HG03521 (cell line): ENCODE data around the gene RFNG.

Experiments used
- ATAC-seq: cut with Tn5 transposase; IDR thresholded peaks from one replicate; pipeline ENCODE4 v1.9.1; 2021; ENCODE audit warnings: mild to moderate bottlenecking, moderate library complexity; ENCODE audit not compliant: unreplicated experiment

The RFNG gene

DNA sequence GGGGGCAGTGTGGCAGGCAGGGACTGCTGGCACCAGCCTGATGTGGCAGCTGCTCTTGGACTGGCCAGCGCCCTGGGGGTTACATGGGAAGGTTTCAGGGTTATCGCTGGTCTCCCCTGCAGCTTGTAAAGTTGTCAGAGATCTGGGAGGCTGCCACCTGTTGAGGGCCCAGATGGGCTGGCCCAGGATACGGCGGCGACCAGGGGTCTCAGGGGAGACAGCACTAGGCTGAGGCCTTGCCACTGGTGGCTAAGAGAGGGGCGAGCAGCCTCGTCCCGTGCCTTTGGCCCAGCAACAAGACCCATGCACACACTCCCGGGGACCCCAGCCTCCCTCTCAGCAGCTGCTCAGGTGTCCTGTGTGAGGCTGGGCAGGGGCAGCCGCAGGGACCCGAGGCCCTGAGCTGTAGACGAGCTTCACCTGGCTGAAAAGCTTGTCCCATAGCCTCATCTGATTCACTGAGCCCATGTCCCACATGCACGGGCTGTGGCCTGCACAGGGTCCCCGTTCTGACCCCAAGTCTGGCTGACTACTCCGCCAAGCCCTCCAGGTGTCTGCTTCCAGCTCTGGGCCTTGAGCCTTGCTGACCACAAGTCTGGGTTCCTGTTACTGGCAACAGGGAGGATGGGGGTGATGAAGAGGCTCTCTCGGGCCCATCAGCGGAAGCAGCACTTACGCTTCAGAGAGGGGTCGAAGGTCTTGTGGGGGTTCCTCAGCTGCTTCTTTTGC is 7.8 kb upstream of the RFNG start:
- no peak for ATAC-seq

DNA sequence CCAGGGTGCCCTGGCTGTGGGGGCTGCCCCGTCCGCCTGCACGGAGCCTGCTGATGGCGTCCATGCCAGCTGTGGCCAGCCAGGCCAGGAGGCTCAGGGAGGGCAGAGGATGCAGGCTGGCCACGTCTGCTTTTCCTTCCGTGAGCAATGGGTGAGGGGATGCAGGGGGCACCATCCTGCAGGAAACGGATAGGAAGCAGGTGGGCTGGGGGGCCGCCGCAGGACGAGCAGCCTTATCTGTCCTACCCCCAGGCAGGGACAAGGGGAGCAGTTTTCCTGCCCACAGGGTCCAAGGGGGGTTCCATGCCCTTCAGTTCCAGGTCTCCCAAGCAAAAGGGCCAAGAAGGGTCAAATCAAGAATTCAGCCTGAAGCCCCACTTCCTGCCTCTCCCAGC is 7.2 kb upstream of the RFNG start:
- ATAC-seq: no peak

DNA sequence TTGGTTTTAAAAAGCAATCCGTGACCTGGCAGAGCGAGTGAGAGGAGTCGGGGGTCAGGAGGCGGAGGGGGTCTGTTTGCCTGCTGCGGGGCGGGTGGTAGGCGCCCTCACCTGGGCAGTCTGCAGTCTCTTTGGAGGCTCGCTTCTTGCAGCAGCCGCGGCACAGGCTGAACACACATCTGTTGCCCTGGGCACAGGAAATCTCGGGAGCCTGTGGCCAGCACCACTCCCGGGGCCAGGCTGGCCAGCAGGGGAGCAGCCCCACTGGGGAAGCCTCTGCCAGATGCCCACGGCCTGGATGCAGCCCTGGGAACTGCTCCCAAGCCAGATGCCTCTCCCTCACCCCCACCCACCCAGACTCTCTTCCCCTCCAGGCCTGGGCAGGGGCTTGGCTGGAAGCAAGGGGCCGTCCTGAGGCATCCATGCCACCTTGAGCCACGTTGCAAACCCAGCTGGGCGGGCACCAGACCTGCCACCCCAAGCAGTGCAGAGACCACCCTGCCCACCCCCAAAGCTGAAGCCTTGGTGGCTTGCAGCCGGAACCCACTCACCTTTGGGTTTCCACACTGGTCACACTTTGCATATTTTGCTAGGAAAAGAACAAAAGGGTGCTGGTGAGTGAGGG is 6.7 kb upstream of the RFNG start:
- no peak for ATAC-seq

- no peak for ATAC-seq
Observed at GRCh38 chr17:82056729-82057621, 5.4 kb upstream of the RFNG start.

DNA sequence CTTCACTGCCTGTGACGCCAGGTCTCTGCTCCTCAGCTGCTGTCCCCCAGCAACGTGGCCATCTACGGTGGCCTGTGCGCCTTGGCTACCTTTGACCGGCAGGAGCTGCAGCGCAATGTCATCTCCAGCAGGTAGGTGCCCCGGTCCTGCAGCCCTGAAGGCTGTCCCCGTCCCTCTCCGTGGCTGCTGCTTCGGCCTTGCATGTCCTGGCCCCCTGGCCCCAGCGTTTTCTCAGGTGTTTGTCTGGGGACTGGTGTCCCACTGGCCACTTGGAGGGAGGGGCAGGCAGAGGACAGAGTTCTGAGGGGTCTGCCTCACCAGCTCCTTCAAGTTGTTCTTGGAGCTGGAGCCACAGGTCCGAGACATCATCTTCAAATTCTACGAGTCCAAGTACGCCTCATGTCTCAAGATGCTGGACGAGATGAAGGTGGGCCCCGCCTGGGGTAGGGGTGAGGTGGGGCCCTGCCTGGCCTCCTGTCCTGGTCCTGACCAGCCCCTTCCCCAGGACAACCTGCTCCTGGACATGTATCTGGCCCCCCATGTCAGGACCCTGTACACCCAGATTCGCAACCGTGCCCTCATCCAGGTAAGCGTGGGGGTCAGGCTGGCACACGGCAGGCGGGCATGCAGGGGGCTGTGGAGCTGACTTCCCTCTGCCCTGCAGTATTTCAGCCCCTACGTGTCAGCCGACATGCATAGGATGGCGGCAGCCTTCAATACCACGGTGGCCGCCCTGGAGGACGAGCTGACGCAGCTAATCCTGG is 4.5 kb upstream of the RFNG start:
- ATAC-seq: no peak

DNA sequence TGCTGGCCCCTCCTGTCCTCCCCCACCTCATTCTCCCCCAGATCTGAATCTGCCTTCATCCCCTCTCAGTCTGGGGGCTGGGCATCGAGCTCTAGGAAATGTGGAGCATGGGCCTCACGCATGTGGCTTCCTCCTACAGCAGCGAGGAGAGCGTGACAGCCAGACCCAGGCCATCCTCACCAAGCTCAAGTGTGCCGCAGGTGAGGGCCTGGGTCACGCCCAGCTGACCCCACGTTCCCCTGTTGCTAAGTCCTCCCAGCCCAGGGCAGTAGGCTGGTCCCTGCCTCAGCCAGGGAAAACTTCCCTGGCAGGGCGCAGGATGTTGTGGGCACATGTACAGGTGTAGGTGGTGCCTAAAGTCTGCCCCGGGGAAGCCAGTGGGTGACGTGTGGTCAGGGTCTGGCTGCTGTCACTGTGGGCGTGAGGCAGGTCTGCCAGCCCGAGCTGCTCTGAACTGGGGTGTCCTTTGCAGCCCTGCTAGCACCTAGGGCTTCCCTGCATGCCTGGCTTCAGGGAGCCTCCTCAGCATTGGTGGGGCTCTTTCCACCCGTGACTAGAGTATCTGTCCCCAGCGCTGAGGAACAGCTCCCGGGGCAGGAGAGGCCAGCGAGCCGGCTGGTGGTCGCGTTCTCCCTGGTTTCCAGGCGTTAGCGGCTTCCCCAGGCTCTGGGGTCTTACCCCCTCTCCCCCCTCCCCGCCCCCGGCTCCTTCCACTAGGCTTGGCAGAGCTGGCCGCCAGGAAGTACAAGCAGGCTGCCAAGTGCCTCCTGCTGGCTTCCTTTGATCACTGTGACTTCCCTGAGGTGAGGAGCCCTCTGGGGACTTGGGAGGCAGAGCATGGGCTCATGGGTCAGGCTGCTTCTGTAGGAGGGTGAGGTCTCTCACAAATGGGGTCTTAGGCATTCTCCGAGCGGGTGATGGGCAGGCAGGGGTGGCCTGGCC is 3.7 kb upstream of the RFNG start:
- ATAC-seq: no peak

DNA sequence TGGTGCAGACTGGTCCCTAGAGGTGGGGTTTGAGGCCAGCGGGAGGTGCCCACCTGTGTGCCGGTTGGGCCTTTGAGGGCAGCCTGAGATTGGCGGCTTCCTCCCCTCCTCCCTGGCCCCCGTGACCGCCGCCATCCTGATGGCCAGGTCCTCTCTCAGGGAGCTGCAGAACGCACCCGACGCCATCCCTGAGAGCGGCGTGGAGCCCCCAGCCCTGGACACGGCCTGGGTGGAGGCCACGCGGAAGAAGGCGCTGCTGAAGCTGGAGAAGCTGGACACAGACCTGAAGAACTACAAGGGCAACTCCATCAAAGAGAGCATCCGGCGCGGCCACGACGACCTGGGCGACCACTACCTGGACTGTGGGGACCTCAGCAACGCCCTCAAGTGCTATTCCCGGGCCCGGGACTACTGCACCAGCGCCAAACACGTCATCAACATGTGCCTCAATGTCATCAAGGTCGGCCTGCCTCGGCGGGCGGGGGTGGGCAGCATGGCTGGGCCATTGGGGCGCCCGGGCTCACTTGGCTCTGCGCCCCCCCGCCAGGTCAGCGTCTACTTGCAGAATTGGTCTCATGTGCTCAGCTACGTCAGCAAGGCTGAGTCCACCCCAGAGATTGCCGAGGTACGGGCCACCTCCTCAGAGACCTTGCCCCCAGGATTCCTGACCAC is 2.9 kb upstream of the RFNG start:
- ATAC-seq: no peak

- ATAC-seq: no peak
Observed at GRCh38 chr17:82053556-82054263, 2.1 kb upstream of the RFNG start.

GRCh38 chr17:82053130-82053529 is 1.5 kb upstream of the RFNG start:
- no peak for ATAC-seq

DNA sequence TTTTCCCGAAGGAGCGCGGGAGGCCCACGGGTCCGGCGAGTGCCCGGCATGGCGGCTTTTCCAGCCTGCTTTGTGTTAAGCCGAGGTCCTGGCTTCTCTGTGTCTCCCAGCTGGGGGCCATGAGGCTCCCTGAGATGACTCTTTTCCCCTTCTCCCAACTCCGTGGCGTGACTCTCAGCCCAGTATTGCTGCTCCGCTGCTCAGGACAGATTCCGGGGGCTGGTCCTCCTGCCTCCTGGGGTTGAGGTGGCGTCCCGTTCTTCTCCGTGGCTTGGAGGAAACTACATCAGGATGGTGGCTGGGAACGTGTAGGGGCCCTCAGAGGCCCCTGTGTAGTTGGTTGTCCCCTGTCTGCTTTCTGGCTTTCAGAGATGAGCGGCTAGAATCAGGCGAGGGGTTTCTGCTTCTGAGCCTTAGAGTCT is 1.0 kb upstream of the RFNG start:
- ATAC-seq: no peak

DNA sequence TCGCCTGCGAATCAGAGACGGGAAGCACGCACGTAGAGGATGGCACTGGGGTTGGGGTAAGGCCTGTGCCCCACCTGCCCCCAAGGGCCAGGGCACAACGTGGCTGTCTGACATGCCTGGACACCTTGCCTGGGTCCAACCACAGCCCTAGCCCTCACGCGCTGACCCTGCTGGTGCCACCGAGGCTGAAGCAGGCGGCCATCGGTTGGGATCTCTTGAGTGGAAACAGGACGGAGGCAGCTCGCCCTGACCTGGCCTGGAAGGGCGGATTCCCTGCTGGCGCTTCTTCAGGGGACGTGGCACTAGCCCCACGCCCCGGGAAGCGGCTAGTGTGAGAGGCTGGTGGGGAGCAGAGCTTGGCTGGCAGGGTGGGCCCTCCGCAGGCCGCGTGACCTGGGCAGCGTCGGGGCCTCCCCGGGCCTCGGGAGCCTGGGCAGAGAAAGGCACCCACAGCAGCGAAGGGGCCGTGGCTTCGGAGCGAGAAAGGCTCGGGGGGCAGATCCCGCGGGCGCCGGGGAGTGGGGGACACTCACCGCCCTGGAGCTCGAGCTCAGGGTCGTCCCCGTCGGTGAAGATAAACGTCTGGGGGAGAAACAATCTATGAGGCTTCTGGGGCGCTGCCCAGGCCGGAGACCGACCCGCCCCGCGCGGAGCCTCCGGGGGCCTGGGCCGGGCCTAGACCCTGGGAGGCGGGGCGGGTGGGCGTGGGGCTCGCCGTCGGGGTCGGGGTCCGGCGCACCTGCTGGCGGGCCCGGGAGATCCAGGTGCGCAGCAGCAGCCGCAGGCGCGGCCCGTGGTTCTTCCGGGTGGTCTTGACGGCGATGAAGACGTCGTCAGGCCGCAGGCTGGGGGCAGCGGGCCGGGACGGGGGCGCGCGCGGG is 610 bp downstream of the RFNG start:
- no peak for ATAC-seq

GRCh38 chr17:82050152-82050760 is 1.4 kb downstream of the RFNG start:
- no peak for ATAC-seq

DNA sequence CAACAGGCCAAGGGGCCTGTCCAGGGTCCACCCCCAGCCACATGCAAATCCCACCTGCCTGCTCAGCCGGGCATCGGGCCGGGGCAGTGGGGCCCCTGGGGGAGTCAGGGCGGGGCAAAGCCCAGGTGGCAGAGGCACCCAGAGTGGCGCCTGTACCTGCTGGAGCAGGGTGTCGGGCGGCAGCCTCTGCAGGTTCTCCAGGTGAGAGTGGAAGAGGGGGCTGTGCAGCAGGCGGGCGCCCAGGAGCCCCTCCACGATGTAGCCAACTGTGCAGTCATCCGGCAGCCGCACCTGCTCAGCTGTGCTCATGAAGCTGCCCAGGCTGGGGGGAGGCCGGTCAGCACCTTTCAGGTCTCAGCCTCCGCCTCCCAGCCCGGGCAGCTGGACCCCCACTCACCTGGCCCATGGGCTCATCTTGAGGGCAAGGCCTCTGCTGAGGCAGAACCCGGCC is 2.1 kb downstream of the RFNG start:
- no peak for ATAC-seq

DNA sequence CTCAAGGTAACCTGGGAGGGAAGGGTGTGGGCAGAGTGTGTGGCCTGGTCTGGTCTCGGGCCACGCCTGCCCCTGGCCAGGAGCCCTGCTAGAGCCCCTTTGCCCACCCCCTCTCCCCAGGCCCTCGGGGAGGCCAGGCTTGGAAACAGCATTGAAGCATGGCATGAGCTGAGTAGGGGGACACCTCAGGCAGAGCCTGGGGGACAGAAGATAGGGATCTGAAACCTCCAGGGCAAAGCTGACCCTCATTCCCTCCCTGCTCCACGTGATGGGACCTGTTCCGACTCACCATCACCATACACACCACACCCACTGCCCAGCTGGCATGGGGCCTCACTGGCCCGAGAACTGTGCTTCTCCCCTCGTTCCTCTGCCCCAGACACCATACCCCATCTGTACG is 2.5 kb downstream of the RFNG start:
- ATAC-seq: no peak

- no peak for ATAC-seq
Observed at GRCh38 chr17:82048571-82048971, 3.0 kb downstream of the RFNG start.

GRCh38 chr17:82047914-82048570 is 3.6 kb downstream of the RFNG start:
- no peak for ATAC-seq

DNA sequence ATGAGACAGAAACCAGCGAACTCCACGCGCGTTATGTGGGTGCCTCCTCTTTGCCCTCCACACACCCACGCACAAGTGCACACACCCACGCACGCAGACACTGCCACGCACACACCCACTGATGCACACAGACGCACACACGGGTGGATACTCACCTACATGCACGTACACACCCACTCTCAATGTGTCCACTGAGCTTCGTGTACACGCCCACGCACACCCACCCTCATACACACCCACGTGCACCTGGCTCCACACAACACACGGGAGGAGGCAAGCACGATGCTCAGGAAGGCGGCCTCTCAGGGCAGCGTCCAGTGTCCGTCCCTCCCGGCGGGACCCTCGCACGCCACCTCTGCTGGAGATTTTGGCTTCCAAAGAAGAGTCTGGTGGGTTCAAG is 4.2 kb downstream of the RFNG start:
- no peak for ATAC-seq
